ENCODE data around the gene PHF23.
A peak's percentile ranks its signal among the peaks of the same experiment; 100 is the strongest.
"Not testable (repeated sequence)": the region's sequence is repeated elsewhere in the genome, so short reads cannot be mapped to it uniquely, and the experiment has no call there.

The PHF23 gene

GRCh38 chr17:7258731-7259554, 19.7 kb upstream of the PHF23 start:
- no peak for DNase-seq (ENCODE audit: low spot score)

DNA sequence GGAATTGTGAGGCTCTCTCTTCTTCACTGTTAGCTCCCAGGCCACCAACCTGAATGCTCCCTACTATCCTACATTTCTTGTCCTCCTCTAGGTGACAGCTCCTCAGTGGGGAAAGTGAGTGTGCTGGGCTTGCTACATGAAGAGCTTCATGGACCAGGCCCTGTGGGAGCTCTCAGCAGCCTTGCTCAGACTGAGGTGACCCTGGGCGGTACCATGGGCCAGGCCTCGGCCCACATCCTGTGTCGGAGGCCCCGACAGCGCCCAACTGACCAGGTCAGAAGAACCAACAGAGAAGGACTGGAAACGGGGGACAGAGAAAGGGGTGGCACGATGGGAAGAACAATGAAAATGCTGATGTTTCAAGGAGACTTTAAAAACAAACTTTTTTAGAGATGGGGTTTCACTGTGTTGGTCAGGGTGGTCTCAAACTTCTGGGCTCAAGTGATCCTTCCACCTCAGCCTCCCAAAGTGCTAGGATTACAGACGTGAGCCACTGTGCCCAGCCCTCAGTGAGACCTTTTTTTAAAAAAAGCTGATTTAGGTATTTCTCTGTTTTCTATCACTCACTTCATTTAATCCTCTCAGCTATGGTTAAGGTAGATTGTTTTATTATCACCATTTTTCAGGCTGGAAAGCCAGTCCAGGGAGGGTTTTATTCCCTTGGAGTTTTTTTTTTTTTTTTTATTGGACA, 17.7 kb upstream of the PHF23 start:
- no peak for DNase-seq (ENCODE audit: low spot score)

GRCh38 chr17:7254511-7254910, 15.3 kb upstream of the PHF23 start:
- no peak for DNase-seq (ENCODE audit: low spot score)

- no peak for DNase-seq (ENCODE audit: low spot score)
Observed at GRCh38 chr17:7253082-7253481, 13.8 kb upstream of the PHF23 start.

DNA sequence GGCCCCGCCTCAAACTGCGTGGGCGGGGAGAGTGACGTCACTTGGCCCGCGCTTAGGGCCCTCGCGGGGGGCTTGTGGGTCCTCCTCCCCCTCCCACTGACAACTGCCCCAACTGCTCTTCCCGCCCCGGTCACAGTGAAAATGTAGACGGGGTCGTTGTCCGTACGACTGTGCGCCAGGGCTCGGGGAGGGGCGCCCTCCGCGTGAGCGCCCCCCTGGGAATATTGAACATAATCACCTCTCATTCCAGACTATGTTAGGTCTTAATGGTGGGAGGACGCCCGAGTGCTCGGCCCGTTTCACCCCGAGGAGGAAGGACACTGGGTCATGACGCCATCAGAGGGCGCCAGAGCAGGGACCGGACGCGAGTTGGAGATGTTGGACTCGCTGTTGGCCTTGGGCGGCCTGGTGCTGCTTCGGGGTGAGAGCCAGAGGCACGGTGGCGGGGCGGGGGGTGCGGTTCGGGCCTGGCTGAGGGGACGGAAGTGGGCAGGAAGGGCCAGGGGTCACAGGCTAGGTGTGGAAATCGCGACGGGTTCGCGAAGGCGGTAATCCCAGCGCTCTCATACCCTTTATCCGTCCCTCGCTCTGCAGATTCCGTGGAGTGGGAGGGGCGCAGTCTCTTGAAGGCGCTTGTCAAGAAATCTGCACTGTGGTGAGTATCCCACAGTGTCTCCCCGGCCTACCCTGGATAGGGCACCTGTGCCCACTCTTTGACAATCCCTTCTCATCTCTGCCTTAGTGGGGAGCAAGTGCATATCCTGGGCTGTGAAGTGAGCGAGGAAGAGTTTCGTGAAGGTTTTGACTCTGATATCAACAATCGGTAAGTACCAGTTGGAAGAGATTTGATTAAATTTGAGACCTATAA, 13.2 kb upstream of the PHF23 start, which contains the start of gene ELP5:
Gene ELP5 (plus strand): TSS at position 40 of the 868 bp plus-strand sequence. CDS start 336 bp downstream, at position 376.
- peak; percentile 90 for DNase-seq (ENCODE audit: low spot score)

GRCh38 chr17:7251661-7252175, 12.5 kb upstream of the PHF23 start, which contains the start of gene CTDNEP1:
TSS of gene CTDNEP1 (minus strand) at chr17:7251734. CDS start at chr17:7251296, 438 bp downstream.
- DNase-seq (ENCODE audit: low spot score), result peak; percentile 98

DNA sequence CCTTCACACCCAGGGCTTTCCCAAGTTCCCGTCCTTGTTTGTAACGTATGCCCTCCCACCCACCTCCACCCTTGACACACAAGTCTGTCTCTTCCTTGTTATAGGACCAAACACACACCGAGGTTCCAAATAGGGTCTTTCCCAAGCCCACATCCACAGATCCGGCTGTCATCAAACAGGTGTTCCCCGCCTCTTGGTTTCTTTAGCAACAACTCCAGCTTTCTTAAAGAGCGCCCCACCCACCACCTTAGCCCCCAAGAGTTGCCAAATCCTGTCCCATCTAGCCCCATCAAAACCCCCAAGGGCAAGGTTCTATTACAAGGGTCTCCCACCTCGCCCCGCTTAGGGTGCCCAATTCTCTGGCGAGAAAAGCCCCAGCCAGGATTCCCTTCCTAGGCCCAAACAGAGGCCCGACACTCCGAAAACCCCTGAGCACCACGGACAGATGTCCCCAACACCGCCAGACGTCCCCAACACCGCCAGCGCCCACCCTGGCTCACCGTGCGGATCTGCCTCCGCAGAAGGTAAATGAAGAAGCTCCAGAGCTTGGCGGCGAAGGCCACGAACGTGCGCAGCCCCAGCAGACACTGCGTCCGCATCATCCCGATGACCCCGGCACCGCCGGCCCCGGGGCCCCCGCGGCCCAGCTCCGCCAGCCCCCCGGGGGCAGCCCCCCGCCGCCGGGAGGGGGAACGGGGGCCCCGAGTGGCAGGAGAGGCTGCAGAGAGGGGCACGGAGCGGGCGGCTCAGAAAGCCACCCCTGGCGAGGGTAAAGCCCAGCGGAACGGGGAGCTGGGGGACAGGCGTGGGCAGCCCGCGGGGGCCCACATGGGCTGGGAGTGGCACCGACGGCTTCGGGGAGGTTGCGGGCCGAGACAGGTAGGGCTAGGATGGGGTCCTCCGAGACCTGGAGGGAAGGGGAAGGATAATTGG, 11.7 kb upstream of the PHF23 start:
- no peak for DNase-seq (ENCODE audit: low spot score)

DNA sequence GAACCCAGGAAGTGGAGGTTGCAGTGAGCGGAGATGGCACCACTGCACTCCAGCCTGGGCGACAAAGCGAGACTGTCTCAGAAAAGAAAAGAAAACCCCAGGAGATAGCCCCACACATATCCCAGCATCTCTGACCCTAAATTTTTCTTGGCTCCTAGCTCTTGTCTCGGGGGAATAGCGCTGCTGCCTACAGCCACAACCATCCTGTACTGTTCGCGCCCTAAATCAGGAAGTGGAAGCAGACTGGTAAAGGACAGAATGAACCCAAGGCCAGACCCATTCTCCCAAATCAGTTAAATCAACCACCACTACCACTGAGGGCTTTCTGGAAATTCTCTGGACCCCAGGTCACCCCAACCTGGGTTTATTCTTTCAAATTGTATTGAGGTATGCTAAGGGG, 10.6 kb upstream of the PHF23 start:
- no peak for DNase-seq (ENCODE audit: low spot score)

- DNase-seq (ENCODE audit: low spot score), result no peak
Observed at GRCh38 chr17:7249214-7249613, 10.0 kb upstream of the PHF23 start.

DNA sequence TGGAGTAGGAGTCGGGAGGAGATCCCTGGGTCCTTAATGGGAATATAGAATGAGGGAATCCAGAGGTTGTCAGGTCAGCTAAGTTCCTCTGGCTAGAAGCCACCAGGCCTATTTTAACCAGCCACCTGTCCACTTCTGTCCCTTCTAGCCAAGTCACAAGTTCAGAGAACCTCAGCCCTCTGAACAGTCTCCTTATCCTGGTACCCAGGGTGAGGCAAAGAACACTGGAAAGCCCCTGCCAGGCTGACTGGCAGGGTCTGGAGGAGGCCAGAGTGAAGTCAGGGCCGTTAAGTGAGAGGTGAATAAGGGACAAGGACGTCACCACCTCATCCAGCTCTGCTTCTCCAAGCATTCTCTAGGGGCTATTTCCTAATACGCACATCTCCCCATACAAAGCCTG, 9.5 kb upstream of the PHF23 start:
- DNase-seq (ENCODE audit: low spot score), result no peak

- no peak for DNase-seq (ENCODE audit: low spot score)
Observed at GRCh38 chr17:7246779-7247178, 7.5 kb upstream of the PHF23 start.

- DNase-seq (ENCODE audit: low spot score), result not testable (repeated sequence)
Observed at GRCh38 chr17:7243838-7244237, 4.6 kb upstream of the PHF23 start.

DNA sequence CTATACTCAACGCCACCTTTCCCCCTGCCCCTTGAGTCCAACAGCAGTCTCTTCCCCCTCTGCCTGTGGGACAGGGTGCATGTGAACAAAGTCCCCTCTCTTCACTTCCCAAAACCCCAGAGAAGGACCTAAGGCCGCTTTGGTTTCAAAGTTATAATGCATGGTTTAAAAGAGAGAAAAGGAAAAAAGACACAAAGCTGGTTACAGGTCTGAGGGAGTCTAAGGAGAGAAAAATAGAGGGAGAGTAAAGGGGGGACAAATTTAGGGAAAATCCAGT, 4.1 kb upstream of the PHF23 start:
- DNase-seq (ENCODE audit: low spot score), result no peak

DNA sequence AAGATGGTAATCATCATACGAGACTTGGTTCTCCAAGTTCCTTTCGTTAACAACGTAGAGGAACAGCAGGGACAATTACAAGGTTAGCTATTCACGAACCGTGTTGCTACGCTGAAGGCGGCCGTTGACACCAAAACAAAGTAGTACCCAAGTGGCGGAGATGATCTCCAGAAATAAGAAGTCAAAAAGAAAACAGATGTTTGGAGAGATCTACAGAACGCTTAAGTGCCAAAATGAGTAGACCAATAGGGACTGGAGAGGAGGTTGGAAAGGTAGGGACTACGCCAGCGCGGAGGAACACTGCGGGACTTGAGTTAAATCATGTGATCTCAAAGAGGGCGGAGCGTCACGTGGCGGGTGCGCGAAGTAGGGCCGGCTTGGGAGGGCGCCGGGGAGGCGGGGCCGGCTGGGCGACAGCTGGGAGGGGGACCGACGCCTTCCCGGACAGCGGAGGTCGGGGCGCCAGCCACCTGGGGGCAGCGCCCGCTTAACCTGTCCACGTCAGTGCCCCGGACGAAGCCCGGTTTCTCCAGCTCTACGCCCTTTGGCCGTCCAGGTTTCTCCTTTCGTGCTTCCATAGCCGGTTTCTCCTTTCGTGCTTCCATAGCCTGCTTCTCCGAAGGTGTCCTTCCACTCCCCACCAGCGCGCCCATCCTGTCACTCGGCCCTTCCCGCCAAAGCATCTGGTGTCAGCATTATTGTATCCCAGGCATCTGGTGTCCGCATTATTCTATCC, 3.6 kb upstream of the PHF23 start:
- peak; percentile 90 for DNase-seq (ENCODE audit: low spot score)

- peak; percentile 88 for DNase-seq (ENCODE audit: low spot score)
Observed at GRCh38 chr17:7241783-7242716, 2.8 kb upstream of the PHF23 start, which contains the start of gene GABARAP. TSS of gene GABARAP (minus strand) at chr17:7242449. CDS start at chr17:7242330, 119 bp downstream.

DNA sequence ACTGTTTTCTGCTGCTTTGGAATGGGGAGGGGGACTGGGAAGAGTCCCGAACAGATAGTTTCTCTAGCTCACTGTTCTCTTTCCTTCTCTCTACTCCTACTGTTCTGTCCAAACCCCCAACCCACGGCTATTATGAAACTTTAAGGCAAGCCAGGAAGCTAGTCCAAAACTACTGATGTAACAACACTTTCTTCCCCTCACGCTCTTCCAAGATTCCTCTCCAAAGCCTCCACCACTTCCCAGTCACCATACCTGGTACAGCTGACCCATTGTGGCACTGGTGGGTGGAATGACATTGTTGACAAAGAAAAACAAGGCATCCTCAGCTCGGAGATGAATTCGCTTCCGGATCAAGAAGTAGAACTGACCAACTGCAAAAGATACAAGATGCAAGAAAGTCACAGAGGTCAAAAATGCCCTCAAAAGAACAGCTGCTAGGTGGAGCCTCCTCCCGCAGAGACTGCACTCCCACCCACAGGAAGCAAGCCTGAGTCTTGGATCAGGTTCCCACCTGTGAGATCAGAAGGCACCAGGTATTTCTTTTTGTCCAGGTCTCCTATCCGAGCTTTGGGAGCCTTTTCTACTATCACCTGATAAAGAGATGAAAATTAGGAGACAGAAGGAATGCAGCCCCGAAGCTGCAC, 2.0 kb upstream of the PHF23 start:
- no peak for DNase-seq (ENCODE audit: low spot score)

- DNase-seq (ENCODE audit: low spot score), result no peak
Observed at GRCh38 chr17:7240375-7240774, 1.1 kb upstream of the PHF23 start.

DNA sequence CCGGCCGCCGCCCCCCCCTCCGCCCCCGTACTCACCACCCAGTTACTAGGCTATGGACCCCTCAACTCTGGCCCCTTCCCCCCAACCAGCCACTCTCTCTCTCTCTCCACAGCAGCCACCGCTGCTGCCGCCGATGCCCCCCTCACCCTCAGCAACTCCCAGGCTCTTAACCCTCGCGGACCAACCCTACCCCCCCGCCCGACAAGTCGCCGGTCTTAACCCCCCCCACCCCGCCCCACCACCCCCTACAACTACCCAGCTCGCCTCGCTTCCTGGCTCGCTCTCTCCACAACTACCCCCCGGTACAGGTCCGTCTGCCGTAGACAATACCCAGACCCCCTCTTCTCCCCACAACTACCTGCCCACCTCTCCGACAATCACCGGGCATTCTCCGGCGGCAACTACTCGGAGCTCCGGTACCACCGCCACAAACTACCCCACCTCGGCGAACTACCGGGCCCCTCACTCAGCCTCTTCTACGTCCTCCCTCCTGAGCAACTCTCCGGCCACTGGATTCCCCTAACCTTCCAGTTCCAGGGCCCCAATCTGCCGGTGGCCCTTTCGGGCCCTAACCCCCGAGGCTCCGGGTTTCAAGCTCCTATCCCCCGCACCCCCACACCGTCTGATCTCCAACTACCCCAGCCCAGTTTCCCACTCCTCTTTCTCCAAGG, 702 bp downstream of the PHF23 start:
- no peak for DNase-seq (ENCODE audit: low spot score)
